GM13976 (cell line): ENCODE measurements around the gene COL9A3.

Experiments used
- DNase-seq: peaks from one replicate; pipeline ENCODE4 v3.0.0; 2012; ENCODE audit warnings: low spot score
- in situ Hi-C: fragments of 300-500 bp; cut with MboI; formaldehyde crosslinking; loops from one replicate; pipeline ENCODE4 v1.12.0; 2022; ENCODE audit warnings: low sequenced_read_pairs, mixed read lengths, inconsistent platforms; ENCODE audit not compliant: unreplicated experiment
- TF ChIP-seq, protein P1 (sequence below): IDR thresholded peaks from 2 replicates; pipeline ENCODE4 v1.5.1; 2012; ENCODE audit warnings: borderline replicate concordance, mild to moderate bottlenecking; ENCODE audit not compliant: insufficient read depth; ENCODE audit errors: extremely low read depth, missing control alignments, control extremely low read depth

Gene COL9A3

DNA sequence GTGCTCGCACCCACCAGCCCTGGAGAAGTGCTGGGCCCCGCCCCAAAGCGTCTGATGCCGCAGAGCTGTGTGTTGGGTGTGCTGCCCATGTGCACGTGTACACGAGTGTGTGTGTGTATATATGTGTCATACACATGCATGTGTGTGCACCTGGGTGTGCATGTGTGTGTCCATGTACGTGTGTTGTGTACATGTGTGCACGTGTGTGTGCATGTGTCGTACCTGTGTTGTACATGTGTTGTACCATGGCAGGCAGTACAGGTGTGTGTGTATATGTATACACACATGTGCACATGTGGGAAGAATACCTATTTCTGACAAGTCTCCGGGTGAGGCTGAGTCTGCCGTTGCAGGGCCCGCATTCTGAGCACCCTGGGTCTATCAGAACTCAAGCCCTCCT is 26.8 kb upstream of the COL9A3 start:
- DNase-seq = no peak
- in situ Hi-C loops = loop anchor here (25.0 kb wide), 1 partner anchor 128 kb away; no protein-coding TSS in a partner anchor
- TF ChIP-seq, protein P1, sequence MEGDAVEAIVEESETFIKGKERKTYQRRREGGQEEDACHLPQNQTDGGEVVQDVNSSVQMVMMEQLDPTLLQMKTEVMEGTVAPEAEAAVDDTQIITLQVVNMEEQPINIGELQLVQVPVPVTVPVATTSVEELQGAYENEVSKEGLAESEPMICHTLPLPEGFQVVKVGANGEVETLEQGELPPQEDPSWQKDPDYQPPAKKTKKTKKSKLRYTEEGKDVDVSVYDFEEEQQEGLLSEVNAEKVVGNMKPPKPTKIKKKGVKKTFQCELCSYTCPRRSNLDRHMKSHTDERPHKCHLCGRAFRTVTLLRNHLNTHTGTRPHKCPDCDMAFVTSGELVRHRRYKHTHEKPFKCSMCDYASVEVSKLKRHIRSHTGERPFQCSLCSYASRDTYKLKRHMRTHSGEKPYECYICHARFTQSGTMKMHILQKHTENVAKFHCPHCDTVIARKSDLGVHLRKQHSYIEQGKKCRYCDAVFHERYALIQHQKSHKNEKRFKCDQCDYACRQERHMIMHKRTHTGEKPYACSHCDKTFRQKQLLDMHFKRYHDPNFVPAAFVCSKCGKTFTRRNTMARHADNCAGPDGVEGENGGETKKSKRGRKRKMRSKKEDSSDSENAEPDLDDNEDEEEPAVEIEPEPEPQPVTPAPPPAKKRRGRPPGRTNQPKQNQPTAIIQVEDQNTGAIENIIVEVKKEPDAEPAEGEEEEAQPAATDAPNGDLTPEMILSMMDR = no peak

- in situ Hi-C loops = loop anchor here (25.0 kb wide), 1 partner anchor 129 kb away; no protein-coding TSS in a partner anchor
- TF ChIP-seq, protein P1 = peak; percentile 81
- DNase-seq = peak; percentile 84
Observed at GRCh38 chr20:62791301-62792181, 25.3 kb upstream of the COL9A3 start.

DNA sequence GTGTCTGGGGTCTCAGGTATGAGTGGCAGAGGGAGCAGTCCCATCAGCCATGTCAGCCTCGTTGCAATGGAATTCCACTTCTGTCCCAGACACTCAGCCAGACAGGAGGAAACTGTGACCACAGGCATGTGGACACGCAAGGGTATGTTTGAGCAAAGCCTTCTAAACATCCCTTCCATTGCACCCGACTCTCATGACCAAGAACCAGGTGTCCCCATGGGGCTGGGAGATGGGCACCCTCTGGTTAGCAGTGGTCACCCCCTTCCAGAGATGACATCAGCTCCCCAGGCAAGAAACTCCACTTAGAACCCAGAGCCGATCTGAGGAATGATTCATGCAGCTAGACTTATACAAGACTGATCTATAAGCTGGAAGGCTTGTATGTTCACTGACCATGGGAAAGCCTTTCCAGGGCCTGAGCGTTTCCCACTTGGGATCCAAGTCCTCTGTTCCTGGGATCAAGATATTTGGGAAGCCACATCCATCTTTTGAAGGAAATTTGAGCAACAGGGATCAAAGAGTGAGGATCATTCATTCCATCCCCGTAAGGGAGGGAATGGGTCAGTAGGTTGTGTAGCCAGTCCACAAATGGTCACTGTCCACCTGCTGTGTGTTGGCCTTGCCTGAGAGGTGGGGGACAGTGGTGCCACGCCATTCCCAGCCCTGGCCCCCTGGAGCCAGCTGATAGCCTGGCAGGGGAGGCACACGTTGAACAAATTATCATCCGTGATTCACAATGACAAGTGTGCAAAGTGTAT is 24.5 kb upstream of the COL9A3 start:
- no peak for DNase-seq
- TF ChIP-seq, protein P1 = no peak
- in situ Hi-C loops = loop anchor here (25.0 kb wide), 1 partner anchor 130 kb away; no protein-coding TSS in a partner anchor

DNA sequence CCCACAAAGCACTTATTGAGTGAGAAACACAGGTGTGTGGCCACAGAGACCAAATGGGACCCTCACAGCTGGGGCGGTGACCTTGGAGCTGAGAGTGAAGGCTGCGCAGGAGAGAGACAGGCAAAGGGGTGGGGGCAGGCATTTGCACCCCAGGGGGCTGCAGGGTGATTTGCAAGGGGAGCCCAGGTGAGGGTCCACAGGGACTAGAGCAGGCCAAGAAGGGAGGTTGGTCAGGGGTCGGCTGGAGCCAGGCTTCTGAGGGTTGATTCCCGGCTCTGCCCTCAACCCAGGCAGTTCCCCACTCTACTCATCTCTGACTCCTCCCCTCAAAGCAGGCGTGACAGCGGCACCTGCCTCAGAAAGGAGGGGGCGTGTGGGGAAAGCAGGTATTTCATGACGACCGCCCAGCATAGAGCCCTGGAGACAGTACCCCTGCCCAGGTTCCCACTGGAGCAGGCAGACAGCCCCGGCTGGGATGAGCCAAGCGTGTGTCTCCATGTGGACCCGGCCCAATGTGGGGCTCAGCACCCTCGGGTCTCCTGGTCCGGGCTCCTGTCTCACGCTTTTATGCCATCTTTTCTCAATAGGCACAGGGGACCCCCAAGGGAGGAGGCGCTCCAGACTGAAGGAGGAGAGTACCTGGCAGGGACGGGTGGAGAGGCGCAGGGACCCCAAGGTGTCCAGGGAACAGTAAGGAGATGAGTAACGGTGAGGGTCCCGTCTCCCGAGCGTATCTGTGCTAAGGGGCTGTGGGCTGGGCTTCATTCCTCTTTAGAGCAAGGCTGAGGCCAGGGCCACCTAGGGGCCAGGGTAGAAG is 23.7 kb upstream of the COL9A3 start:
- no peak for DNase-seq
- in situ Hi-C loops = loop anchor here (25.0 kb wide), 1 partner anchor 131 kb away; no protein-coding TSS in a partner anchor
- TF ChIP-seq, protein P1 = no peak

DNA sequence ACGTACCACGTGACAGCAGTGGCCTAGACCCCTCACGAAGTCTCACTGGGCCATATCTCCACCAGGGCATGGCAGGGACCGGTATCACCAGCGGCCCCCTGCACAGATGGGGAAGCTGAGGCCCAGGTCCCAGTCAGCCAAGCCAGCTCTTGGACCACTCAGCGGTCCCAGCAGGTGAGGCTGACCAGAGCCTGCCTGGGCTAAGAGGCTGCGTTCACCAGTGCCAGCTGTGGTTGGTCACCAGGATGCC is 23.2 kb upstream of the COL9A3 start:
- DNase-seq = no peak
- in situ Hi-C loops = loop anchor here (25.0 kb wide), 1 partner anchor 131 kb away; no protein-coding TSS in a partner anchor

More for the DNA sequence above, 23.2 kb upstream of the COL9A3 start:
- TF ChIP-seq, protein P1 = no peak
